ENCODE measurements around the gene TIPRL. TPM values are rescaled to one million over a fixed set of nuclear protein-coding genes. Genes with fewer than 3 reads are reported as not detected.

TIPRL gene
- total and polyA plus RNA-seq, 9 of the 15 experiments (the other 6 are each of a cell fraction or from before 2014, with no cell fraction given) = 41.4 to 90.2 (median 69.9) TPM

DNA sequence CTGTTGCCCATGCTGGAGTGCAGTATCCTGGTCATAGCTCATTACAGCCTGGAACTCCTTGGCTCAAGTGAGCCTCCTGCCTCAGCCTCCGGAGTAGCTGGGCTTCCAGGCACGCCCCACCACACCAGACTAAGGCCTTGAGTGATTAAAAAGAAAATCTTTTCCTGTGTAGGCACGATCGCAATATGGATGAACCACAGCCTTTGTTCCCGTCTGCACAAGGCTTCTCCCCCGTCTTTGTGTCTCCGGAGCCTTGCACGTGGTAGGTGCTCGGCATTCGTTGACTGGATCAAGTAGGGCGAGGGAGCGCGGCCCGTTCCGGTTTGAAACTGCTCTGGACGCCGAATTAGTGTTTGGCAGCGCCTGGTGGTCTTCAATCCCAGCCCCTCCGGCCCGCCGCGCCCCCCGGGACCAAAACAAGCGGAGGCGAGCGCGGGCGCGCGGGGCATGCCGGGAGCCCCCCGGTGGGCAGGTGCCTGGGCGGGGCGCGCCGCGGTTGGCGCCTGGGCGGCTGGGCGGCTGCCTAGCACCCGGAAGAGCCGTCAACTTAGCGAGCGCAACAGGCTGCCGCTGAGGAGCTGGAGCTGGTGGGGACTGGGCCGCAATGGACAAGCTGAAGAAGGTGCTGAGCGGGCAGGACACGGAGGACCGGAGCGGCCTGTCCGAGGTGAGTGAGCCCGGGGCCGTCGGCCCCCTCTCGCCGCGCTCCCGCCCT lies 46.9 kb downstream of the TIPRL start, which contains the start of gene SFT2D2 (continued):
- TF ChIP-seq CTCFL (IDR thresholded peaks at IDR 0.05; ENCODE audit: borderline replicate concordance, insufficient read depth, low read depth, low read length, poor library complexity, severe bottlenecking) (no peak), NFRKB (IDR thresholded peaks at IDR 0.05; ENCODE audit: low read depth) (peak; percentile 79), CBFA2T2 (conservative IDR thresholded peaks at IDR 0.05) (no peak), SMC3 (conservative IDR thresholded peaks at IDR 0.05; ENCODE audit: insufficient read depth, low read depth, low read length) (no peak), PHF21A (IDR thresholded peaks at IDR 0.05; ENCODE audit: borderline replicate concordance, low read depth) (no peak), RBBP5 (IDR thresholded peaks at IDR 0.05; ENCODE audit: borderline replicate concordance, insufficient read depth, low read length, poor library complexity, severe bottlenecking) (peak; percentile 90), SP1 (CRISPR knock-in tag; IDR thresholded peaks at IDR 0.05) (peak; percentile 60), HOXB6 (CRISPR knock-in tag; IDR thresholded peaks at IDR 0.05; ENCODE audit: borderline replicate concordance) (no peak), DNMT1 (IDR thresholded peaks at IDR 0.05) (no peak), TFAM (CRISPR knock-in tag; conservative IDR thresholded peaks at IDR 0.05) (no peak), RBM25 (IDR thresholded peaks at IDR 0.05; ENCODE audit: low read depth, low read length, severe bottlenecking) (no peak), ZNF384 (IDR thresholded peaks at IDR 0.05; ENCODE audit: low read depth, low read length) (no peak), FOXA1 (IDR thresholded peaks at IDR 0.05; ENCODE audit: borderline replicate concordance) (no peak), ETV1 (tag; conservative IDR thresholded peaks at IDR 0.05; ENCODE audit: low read depth) (peak; percentile 56), MYNN (IDR thresholded peaks at IDR 0.05) (no peak), MYNN (CRISPR knock-in tag; IDR thresholded peaks at IDR 0.05) (no peak), NFE2 (IDR thresholded peaks at IDR 0.05; ENCODE audit: low read depth) (no peak), CREBBP (IDR thresholded peaks at IDR 0.05; ENCODE audit: low read depth, low read length) (no peak)
- TF ChIP-seq, protein P1, sequence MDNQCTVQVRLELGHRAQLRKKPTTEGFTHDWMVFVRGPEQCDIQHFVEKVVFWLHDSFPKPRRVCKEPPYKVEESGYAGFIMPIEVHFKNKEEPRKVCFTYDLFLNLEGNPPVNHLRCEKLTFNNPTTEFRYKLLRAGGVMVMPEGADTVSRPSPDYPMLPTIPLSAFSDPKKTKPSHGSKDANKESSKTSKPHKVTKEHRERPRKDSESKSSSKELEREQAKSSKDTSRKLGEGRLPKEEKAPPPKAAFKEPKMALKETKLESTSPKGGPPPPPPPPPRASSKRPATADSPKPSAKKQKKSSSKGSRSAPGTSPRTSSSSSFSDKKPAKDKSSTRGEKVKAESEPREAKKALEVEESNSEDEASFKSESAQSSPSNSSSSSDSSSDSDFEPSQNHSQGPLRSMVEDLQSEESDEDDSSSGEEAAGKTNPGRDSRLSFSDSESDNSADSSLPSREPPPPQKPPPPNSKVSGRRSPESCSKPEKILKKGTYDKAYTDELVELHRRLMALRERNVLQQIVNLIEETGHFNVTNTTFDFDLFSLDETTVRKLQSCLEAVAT (IDR thresholded peaks at IDR 0.05) = 0 out of 4 replicates have a peak, but pooled peaks of 1 of the 2 experiments have one; percentile 48
- TF ChIP-seq, protein P2, sequence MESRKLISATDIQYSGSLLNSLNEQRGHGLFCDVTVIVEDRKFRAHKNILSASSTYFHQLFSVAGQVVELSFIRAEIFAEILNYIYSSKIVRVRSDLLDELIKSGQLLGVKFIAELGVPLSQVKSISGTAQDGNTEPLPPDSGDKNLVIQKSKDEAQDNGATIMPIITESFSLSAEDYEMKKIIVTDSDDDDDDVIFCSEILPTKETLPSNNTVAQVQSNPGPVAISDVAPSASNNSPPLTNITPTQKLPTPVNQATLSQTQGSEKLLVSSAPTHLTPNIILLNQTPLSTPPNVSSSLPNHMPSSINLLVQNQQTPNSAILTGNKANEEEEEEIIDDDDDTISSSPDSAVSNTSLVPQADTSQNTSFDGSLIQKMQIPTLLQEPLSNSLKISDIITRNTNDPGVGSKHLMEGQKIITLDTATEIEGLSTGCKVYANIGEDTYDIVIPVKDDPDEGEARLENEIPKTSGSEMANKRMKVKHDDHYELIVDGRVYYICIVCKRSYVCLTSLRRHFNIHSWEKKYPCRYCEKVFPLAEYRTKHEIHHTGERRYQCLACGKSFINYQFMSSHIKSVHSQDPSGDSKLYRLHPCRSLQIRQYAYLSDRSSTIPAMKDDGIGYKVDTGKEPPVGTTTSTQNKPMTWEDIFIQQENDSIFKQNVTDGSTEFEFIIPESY (CRISPR knock-in tag; IDR thresholded peaks at IDR 0.05) = peak; percentile 76; the same call in 1 of the 2 replicates
- TF ChIP-seq, protein P3, sequence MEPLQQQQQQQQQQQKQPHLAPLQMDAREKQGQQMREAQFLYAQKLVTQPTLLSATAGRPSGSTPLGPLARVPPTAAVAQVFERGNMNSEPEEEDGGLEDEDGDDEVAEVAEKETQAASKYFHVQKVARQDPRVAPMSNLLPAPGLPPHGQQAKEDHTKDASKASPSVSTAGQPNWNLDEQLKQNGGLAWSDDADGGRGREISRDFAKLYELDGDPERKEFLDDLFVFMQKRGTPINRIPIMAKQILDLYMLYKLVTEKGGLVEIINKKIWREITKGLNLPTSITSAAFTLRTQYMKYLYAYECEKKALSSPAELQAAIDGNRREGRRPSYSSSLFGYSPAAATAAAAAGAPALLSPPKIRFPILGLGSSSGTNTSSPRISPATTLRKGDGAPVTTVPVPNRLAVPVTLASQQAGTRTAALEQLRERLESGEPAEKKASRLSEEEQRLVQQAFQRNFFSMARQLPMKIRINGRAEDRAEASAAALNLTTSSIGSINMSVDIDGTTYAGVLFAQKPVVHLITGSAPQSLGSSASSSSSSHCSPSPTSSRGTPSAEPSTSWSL (CRISPR knock-in tag; IDR thresholded peaks at IDR 0.05; ENCODE audit: borderline replicate concordance) = no peak
